ENCODE data around the gene SGPP2. TPM values are rescaled to one million over a fixed set of nuclear protein-coding genes. Genes with fewer than 3 reads are reported as not detected.

The SGPP2 gene
- polyA plus RNA-seq, 3 donors: not detected

DNA sequence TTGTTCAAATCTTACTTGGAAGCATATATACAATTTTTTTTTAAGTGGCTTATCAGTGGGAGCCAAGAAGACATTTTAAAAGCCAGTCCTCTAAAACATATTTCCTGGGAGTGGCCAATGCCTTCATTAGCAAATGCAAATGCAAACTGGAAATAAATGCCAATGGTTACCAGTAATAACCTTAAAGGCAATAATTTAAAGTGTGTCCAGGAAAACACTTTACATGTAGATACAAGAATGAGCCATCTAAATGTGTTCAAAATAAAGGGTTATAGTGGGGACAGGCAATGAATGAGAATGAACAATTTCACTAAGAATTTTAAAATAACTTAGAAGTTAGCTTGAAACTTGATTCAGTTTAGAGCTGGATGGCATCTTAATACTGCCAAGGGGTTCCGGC lies 167.3 kb downstream of the SGPP2 start:
- DNase-seq: no peak
- Histone ChIP-seq H3K9me3 (replicated peaks in 1 of 2; ENCODE audit: control insufficient read depth in 1 of 2, insufficient read depth in 1 of 2, low read length in 2 of 2) (no peaks in the 10 kb centered on the region), H3K4me2 (replicated peaks; ENCODE audit: extremely low read depth, low read length, poor library complexity, severe bottlenecking) (no peak overlapping the region), H3K36me3 (replicated peaks in 1 of 2; ENCODE audit: control insufficient read depth in 1 of 2, insufficient read depth in 2 of 2, low read length in 2 of 2) (peaks cover 19 to 58% of the 10 kb centered on the region in 2 donors), H3K9ac (ENCODE audit: insufficient read depth, low read length, poor library complexity, severe bottlenecking) (no peak overlapping the region), H4K20me1 (ENCODE audit: insufficient read depth, low read length) (no peaks in the 10 kb centered on the region), H3K4me3 (replicated peaks in 1 of 3; ENCODE audit: low read depth in 2 of 3, low read length in 3 of 3) (no peak overlapping the region), H3K4me1 (ENCODE audit: control insufficient read depth in 1 of 2, insufficient read depth in 2 of 2, low read length in 2 of 2) (no peaks in the 10 kb centered on the region), H3K27ac (ENCODE audit: low read depth in 1 of 2, low read length in 2 of 2) (peak overlapping the region in 1 of 2 donors; percentile 5), H3K79me2 (ENCODE audit: insufficient read depth, low read length) (no peaks in the 10 kb centered on the region), H2AFZ (ENCODE audit: insufficient read depth, low read depth, low read length, poor library complexity, severe bottlenecking) (no peak overlapping the region), H3K27me3 (ENCODE audit: control insufficient read depth in 2 of 2, insufficient read depth in 2 of 2, low read length in 2 of 2) (no peaks in the 10 kb centered on the region)
- Mint-ChIP-seq H3K27ac (no peak overlapping the region), H3K4me1 (peaks cover 3% of the 10 kb centered on the region), H3K4me3 (no peak overlapping the region), H3K9me3 (peaks cover 0 to 8% (median 3%) of the 10 kb centered on the region in 7 donors), H3K36me3 (peaks cover 46 to 69% of the 10 kb centered on the region in 2 donors), H3K27me3 (ENCODE audit: low read depth in 3 of 3) (no peaks in the 10 kb centered on the region)
- WGBS (ENCODE audit: insufficient coverage): 100% methylated on average over 1 of the region's 1 CpG
- TF ChIP-seq, protein P1, sequence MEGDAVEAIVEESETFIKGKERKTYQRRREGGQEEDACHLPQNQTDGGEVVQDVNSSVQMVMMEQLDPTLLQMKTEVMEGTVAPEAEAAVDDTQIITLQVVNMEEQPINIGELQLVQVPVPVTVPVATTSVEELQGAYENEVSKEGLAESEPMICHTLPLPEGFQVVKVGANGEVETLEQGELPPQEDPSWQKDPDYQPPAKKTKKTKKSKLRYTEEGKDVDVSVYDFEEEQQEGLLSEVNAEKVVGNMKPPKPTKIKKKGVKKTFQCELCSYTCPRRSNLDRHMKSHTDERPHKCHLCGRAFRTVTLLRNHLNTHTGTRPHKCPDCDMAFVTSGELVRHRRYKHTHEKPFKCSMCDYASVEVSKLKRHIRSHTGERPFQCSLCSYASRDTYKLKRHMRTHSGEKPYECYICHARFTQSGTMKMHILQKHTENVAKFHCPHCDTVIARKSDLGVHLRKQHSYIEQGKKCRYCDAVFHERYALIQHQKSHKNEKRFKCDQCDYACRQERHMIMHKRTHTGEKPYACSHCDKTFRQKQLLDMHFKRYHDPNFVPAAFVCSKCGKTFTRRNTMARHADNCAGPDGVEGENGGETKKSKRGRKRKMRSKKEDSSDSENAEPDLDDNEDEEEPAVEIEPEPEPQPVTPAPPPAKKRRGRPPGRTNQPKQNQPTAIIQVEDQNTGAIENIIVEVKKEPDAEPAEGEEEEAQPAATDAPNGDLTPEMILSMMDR (IDR thresholded peaks at IDR 0.05): no peak
- intact Hi-C loops (cut with micrococcal nuclease): no loop called here

DNA sequence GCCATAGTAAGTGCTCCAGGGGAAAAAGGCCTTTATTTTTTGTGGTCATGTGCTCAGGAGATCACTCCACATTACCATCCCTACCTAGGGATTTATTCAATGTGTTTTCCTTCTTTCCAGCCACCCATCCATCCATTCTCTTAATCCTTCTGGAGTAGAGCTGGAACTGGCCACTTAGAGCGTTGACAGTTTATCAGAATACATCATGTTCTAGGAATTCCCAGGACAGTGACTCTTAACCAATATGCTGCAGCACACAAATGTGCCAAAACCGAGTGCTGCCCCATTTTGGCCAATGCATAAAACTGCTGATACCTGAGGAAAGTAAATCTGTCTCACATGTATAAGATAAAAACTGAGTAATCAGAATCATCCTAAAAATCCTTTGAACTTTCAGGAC lies 167.8 kb downstream of the SGPP2 start:
- intact Hi-C loops (cut with micrococcal nuclease): no loop called here
- Histone ChIP-seq H3K27me3 (ENCODE audit: control insufficient read depth in 2 of 2, insufficient read depth in 2 of 2, low read length in 2 of 2) (no peaks in the 10 kb centered on the region), H4K20me1 (ENCODE audit: insufficient read depth, low read length) (no peaks in the 10 kb centered on the region), H3K4me2 (replicated peaks; ENCODE audit: extremely low read depth, low read length, poor library complexity, severe bottlenecking) (no peak overlapping the region), H3K4me1 (ENCODE audit: control insufficient read depth in 1 of 2, insufficient read depth in 2 of 2, low read length in 2 of 2) (no peaks in the 10 kb centered on the region), H3K9ac (ENCODE audit: insufficient read depth, low read length, poor library complexity, severe bottlenecking) (no peak overlapping the region), H3K4me3 (replicated peaks in 1 of 3; ENCODE audit: low read depth in 2 of 3, low read length in 3 of 3) (no peak overlapping the region), H3K36me3 (replicated peaks in 1 of 2; ENCODE audit: control insufficient read depth in 1 of 2, insufficient read depth in 2 of 2, low read length in 2 of 2) (peaks cover 19 to 63% of the 10 kb centered on the region in 2 donors), H3K9me3 (replicated peaks in 1 of 2; ENCODE audit: control insufficient read depth in 1 of 2, insufficient read depth in 1 of 2, low read length in 2 of 2) (no peaks in the 10 kb centered on the region), H2AFZ (ENCODE audit: insufficient read depth, low read depth, low read length, poor library complexity, severe bottlenecking) (no peak overlapping the region), H3K27ac (ENCODE audit: low read depth in 1 of 2, low read length in 2 of 2) (no peak overlapping the region), H3K79me2 (ENCODE audit: insufficient read depth, low read length) (no peaks in the 10 kb centered on the region)
- WGBS (ENCODE audit: insufficient coverage): 100% methylated on average over 1 of the region's 2 CpGs
- DNase-seq: no peak
- Mint-ChIP-seq H3K4me3 (no peak overlapping the region), H3K4me1 (peaks cover 3% of the 10 kb centered on the region), H3K9me3 (peaks cover 0 to 4% (median 3%) of the 10 kb centered on the region in 7 donors), H3K27me3 (ENCODE audit: low read depth in 3 of 3) (no peaks in the 10 kb centered on the region), H3K36me3 (peaks cover 46 to 69% of the 10 kb centered on the region in 2 donors), H3K27ac (no peak overlapping the region)
- TF ChIP-seq, protein P1 (IDR thresholded peaks at IDR 0.05): no peak
